ENCODE measurements around the gene TAOK2.

- TF ChIP-seq CTCF (IDR thresholded peaks at IDR 0.05) (no peak), PBX3 (IDR thresholded peaks at IDR 0.05) (no peak), REST (IDR thresholded peaks at IDR 0.05) (no peak), RAD21 (conservative IDR thresholded peaks at IDR 0.05 in 1 of 2, IDR thresholded peaks at IDR 0.05 in 1 of 2) (no peak)
Measured at GRCh38 chr16:30010844-30011713, 37.4 kb downstream of the TAOK2 start, which contains the start of gene DOC2A.

Data from A549 (cell line).